IPS-18a (cell line): Measurements from ENCODE around the gene WDR26.
A peak's percentile ranks its signal among the peaks of the same experiment; 100 is the strongest.

ENCODE experiments used
- H3K27ac ChIP-seq: one replicate; pipeline ENCODE4 v1.5.1; 2013; ENCODE audit warnings: low read length
- H3K27me3 ChIP-seq: one replicate; pipeline ENCODE4 v1.6.1; 2013; ENCODE audit warnings: mild to moderate bottlenecking, low read length; ENCODE audit not compliant: control insufficient read depth, insufficient read depth
- H3K36me3 ChIP-seq: one replicate; pipeline ENCODE4 v1.6.1; 2013; ENCODE audit warnings: low read depth, low read length; ENCODE audit not compliant: control insufficient read depth
- H3K4me1 ChIP-seq: one replicate; pipeline ENCODE4 v1.6.1; 2013; ENCODE audit warnings: low read depth, low read length; ENCODE audit not compliant: control insufficient read depth
- H3K4me3 ChIP-seq: one replicate; pipeline ENCODE4 v1.5.1; 2013; ENCODE audit warnings: low read length
- H3K9ac ChIP-seq: one replicate; pipeline ENCODE4 v1.6.1; 2013; ENCODE audit warnings: mild to moderate bottlenecking, low read length, moderate library complexity
- H3K9me3 ChIP-seq: one replicate; pipeline ENCODE4 v1.6.1; 2013; ENCODE audit warnings: low read depth, low read length; ENCODE audit not compliant: control insufficient read depth

Gene WDR26

DNA sequence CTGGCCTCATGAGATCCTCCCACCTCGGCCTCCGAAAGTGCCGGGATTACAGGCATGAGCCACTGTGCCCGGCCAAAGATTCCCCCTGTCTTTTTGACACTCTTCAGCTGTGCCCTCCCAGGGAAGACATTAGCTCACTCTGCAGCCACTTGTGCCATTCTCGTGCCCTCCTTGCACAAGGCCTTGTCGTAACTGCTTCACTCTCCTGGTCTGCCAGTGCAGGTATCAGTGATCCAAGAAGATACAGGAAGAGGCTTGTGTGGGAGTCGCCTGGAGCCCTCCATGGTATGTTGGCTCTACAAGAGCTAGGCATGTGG is 22.0 kb upstream of the WDR26 start:
- H3K36me3 ChIP-seq, result no peaks in the 10 kb centered on the region
- peaks cover 8% of the 10 kb centered on the region for H3K4me1 ChIP-seq
- no peaks in the 10 kb centered on the region for H3K27me3 ChIP-seq
- H3K9ac ChIP-seq, result no peak overlapping the region
- H3K27ac ChIP-seq, result no peak overlapping the region
- no peaks in the 10 kb centered on the region for H3K9me3 ChIP-seq
- no peak overlapping the region for H3K4me3 ChIP-seq

- H3K4me1 ChIP-seq, result peaks cover 8% of the 10 kb centered on the region
- no peak overlapping the region for H3K9ac ChIP-seq
- H3K9me3 ChIP-seq, result no peaks in the 10 kb centered on the region
- H3K36me3 ChIP-seq, result no peaks in the 10 kb centered on the region
- no peak overlapping the region for H3K4me3 ChIP-seq
- no peak overlapping the region for H3K27ac ChIP-seq
- H3K27me3 ChIP-seq, result no peaks in the 10 kb centered on the region
Measured at GRCh38 chr1:224454402-224455055, 19.9 kb upstream of the WDR26 start.

GRCh38 chr1:224450561-224451350 is 16.2 kb upstream of the WDR26 start:
- Histone ChIP-seq H3K4me1 (no peaks in the 10 kb centered on the region), H3K9me3 (no peaks in the 10 kb centered on the region), H3K9ac (no peak overlapping the region), H3K27me3 (no peaks in the 10 kb centered on the region), H3K4me3 (no peak overlapping the region), H3K27ac (no peak overlapping the region), H3K36me3 (no peaks in the 10 kb centered on the region)

DNA sequence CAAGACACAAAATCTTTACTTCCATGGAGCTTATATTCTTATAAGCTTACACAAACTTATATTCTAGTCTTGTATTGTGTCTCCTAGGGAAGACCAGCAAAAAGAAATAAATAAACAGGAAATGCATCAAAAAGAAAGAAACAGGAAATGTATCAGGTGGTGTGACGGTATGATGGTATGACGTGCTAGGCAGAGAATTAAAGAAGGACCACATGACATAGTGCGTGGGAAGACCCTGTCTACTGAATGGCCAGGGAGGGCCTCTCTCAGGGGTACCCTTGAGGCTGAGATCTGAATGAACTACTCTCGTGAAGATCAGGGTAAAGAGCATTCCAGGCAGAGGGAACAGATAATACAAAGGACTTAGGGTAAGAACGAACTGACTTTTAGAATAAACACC is 15.6 kb upstream of the WDR26 start:
- no peak overlapping the region for H3K9ac ChIP-seq
- no peaks in the 10 kb centered on the region for H3K27me3 ChIP-seq
- no peak overlapping the region for H3K27ac ChIP-seq
- H3K36me3 ChIP-seq, result no peaks in the 10 kb centered on the region
- no peaks in the 10 kb centered on the region for H3K9me3 ChIP-seq
- H3K4me3 ChIP-seq, result no peak overlapping the region
- H3K4me1 ChIP-seq, result no peaks in the 10 kb centered on the region

GRCh38 chr1:224448453-224449017 is 13.9 kb upstream of the WDR26 start:
- Histone ChIP-seq H3K27me3 (no peaks in the 10 kb centered on the region), H3K4me3 (no peak overlapping the region), H3K36me3 (no peaks in the 10 kb centered on the region), H3K9me3 (no peaks in the 10 kb centered on the region), H3K9ac (no peak overlapping the region), H3K4me1 (no peaks in the 10 kb centered on the region), H3K27ac (no peak overlapping the region)

GRCh38 chr1:224447971-224448370 is 13.4 kb upstream of the WDR26 start:
- H3K27ac ChIP-seq, result no peak overlapping the region

GRCh38 chr1:224447251-224447650 is 12.7 kb upstream of the WDR26 start:
- Histone ChIP-seq H3K4me1 (no peaks in the 10 kb centered on the region), H3K27me3 (no peaks in the 10 kb centered on the region), H3K9ac (no peak overlapping the region), H3K9me3 (no peaks in the 10 kb centered on the region), H3K36me3 (no peaks in the 10 kb centered on the region), H3K4me3 (no peak overlapping the region), H3K27ac (no peak overlapping the region)

More at GRCh38 chr1:224447971-224448370, 13.4 kb upstream of the WDR26 start:
- Histone ChIP-seq H3K4me3 (no peak overlapping the region), H3K36me3 (no peaks in the 10 kb centered on the region), H3K9ac (no peak overlapping the region), H3K9me3 (no peaks in the 10 kb centered on the region), H3K4me1 (no peaks in the 10 kb centered on the region), H3K27me3 (no peaks in the 10 kb centered on the region)

- Histone ChIP-seq H3K27me3 (no peaks in the 10 kb centered on the region), H3K27ac (no peak overlapping the region), H3K36me3 (no peaks in the 10 kb centered on the region), H3K4me3 (no peak overlapping the region), H3K4me1 (peaks cover 9% of the 10 kb centered on the region), H3K9me3 (no peaks in the 10 kb centered on the region), H3K9ac (no peak overlapping the region)
Measured at GRCh38 chr1:224438989-224439388, 4.4 kb upstream of the WDR26 start.

DNA sequence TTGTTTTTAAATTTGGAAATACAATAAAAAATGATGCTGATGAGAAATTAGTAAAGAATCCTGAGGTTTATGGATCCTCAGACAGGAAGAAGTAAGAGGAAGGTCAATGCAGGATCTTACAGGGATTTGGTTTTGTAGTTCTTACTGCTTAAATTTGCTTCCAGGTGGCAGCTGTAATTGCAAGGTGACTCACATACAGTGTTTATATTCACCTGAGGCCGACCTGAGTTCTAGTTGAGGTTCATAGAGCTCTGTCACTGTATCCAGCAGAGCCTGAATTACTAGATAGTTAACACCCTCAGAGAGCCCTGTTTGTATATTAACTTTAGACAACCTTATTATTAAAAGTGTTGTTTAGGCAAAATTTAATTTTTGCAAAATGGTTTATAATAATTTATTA is 1.4 kb upstream of the WDR26 start:
- Histone ChIP-seq H3K27ac (no peak overlapping the region), H3K27me3 (no peaks in the 10 kb centered on the region), H3K4me3 (peak overlapping the region; percentile 86), H3K4me1 (peaks cover 25% of the 10 kb centered on the region), H3K9ac (peak overlapping the region; percentile 69), H3K9me3 (no peaks in the 10 kb centered on the region), H3K36me3 (peaks cover 20% of the 10 kb centered on the region)

GRCh38 chr1:224435318-224435763 is 744 bp upstream of the WDR26 start:
- no peak overlapping the region for H3K27ac ChIP-seq
- H3K36me3 ChIP-seq, result peaks cover 26% of the 10 kb centered on the region
- peaks cover 29% of the 10 kb centered on the region for H3K4me1 ChIP-seq

GRCh38 chr1:224433701-224434672 is 610 bp downstream of the WDR26 start:
- H3K9me3 ChIP-seq, result no peaks in the 10 kb centered on the region
- peaks cover 29% of the 10 kb centered on the region for H3K4me1 ChIP-seq
- H3K27ac ChIP-seq, result no peak overlapping the region
- H3K36me3 ChIP-seq, result peaks cover 36% of the 10 kb centered on the region
- peak overlapping the region; percentile 93 for H3K4me3 ChIP-seq
- peak overlapping the region; percentile 59 for H3K9ac ChIP-seq
- H3K27me3 ChIP-seq, result no peaks in the 10 kb centered on the region

More at GRCh38 chr1:224435318-224435763, 744 bp upstream of the WDR26 start:
- Histone ChIP-seq H3K9ac (peak overlapping the region; percentile 69), H3K4me3 (peak overlapping the region; percentile 86), H3K27me3 (no peaks in the 10 kb centered on the region), H3K9me3 (no peaks in the 10 kb centered on the region)
